GM12801 (cell line): ENCODE measurements around the gene PANK4.

ENCODE experiments used
- CTCF ChIP-seq: IDR thresholded peaks from one replicate; pipeline ENCODE4 v1.5.1; 2011; ENCODE audit warnings: control low read depth; ENCODE audit not compliant: insufficient read length; ENCODE audit errors: extremely low read depth

PANK4 gene

GRCh38 chr1:2475571-2475970 is 50.8 kb downstream of the PANK4 start:
- no peak for TF ChIP-seq CTCF

GRCh38 chr1:2474933-2475371 is 51.4 kb downstream of the PANK4 start:
- no peak for TF ChIP-seq CTCF

GRCh38 chr1:2474104-2474844 is 52.1 kb downstream of the PANK4 start:
- TF ChIP-seq CTCF: no peak

- TF ChIP-seq CTCF: no peak
Observed at GRCh38 chr1:2473198-2473597, 53.2 kb downstream of the PANK4 start.

GRCh38 chr1:2472561-2473177 is 53.7 kb downstream of the PANK4 start:
- TF ChIP-seq CTCF: no peak

GRCh38 chr1:2472109-2472508 is 54.3 kb downstream of the PANK4 start:
- no peak for TF ChIP-seq CTCF

GRCh38 chr1:2471587-2472001 is 54.8 kb downstream of the PANK4 start:
- TF ChIP-seq CTCF: no peak
